ES-I3 (cell line): ENCODE measurements around the gene IFI27.
"Not testable (repeated sequence)": the region's sequence is repeated elsewhere in the genome, so short reads cannot be mapped to it uniquely, and the experiment has no call there.

Experiments
- H3K36me3 ChIP-seq: 2 replicates; pipeline ENCODE4 v1.6.1; 2013; ENCODE audit warnings: mild to moderate bottlenecking, low read length, control low read depth, moderate library complexity; ENCODE audit not compliant: insufficient read depth
- H3K4me1 ChIP-seq: 2 replicates; pipeline ENCODE4 v1.6.1; 2013; ENCODE audit warnings: mild to moderate bottlenecking, control low read depth, low read length; ENCODE audit not compliant: insufficient read depth
- H3K9ac ChIP-seq: 2 replicates; pipeline ENCODE4 v1.6.1; 2013; ENCODE audit warnings: low read depth, mild to moderate bottlenecking, low read length, moderate library complexity
- H3K9me3 ChIP-seq: 2 replicates; pipeline ENCODE4 v1.6.1; 2013; ENCODE audit warnings: mild to moderate bottlenecking, low read length, moderate library complexity; ENCODE audit not compliant: control insufficient read depth, insufficient read depth

Gene IFI27

DNA sequence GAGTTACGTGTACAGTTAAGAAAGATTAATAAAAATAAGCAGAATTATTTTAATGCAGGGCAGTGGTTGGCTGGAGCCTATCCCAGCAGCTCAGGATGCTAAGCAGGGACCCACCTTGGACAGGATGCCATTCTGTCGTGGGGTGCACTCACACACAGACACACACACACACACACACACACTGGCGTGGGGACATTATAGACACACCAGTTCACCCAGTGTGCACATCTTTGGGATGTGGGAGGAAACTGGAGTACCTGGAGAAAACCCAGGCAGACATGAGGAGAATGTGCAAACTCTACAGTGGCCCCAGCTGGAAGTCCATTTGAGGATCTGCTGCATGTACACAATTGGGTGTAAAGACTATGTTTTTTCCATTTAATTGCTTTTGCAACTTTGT, 31.7 kb downstream of the IFI27 start:
- Histone ChIP-seq H3K36me3 (no peaks in the 10 kb centered on the region), H3K9ac (no peak overlapping the region), H3K4me1 (peaks cover 25% of the 10 kb centered on the region)

DNA sequence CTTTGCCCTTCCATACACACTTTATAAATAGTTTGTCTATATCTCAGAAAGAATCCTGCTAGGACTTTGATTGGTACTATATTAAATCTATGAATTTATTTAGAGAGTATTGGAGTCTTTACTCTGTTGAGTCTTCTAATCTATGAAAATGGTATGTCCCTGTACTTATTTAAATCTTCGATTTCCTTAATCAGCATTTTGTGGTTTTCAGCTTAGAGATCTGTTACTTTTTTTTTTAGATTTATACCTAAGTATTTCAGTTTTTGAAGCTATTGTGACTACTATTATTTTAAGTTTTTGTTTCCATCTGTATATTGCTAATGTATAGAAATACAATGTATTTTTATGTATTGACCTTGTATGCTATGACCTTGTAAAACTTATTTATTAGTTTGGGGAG, 32.3 kb downstream of the IFI27 start:
- no peaks in the 10 kb centered on the region for H3K9me3 ChIP-seq
- no peaks in the 10 kb centered on the region for H3K36me3 ChIP-seq
- no peak overlapping the region for H3K9ac ChIP-seq
- peaks cover 25% of the 10 kb centered on the region for H3K4me1 ChIP-seq

More for the DNA sequence above, 31.7 kb downstream of the IFI27 start:
- H3K9me3 ChIP-seq: no peaks in the 10 kb centered on the region

GRCh38 chr14:94143239-94143638, 32.7 kb downstream of the IFI27 start:
- H3K36me3 ChIP-seq: no peaks in the 10 kb centered on the region
- H3K9me3 ChIP-seq: no peaks in the 10 kb centered on the region
- peaks cover 25% of the 10 kb centered on the region for H3K4me1 ChIP-seq
- H3K9ac ChIP-seq: no peak overlapping the region

- H3K36me3 ChIP-seq: no peaks in the 10 kb centered on the region
- no peaks in the 10 kb centered on the region for H3K9me3 ChIP-seq
- H3K4me1 ChIP-seq: peaks cover 22% of the 10 kb centered on the region
- no peak overlapping the region for H3K9ac ChIP-seq
Measured at GRCh38 chr14:94143711-94144110, 33.2 kb downstream of the IFI27 start.

- Histone ChIP-seq H3K9ac (peak overlapping the region; percentile 21; the same call in 1 of the 2 replicates), H3K36me3 (no peaks in the 10 kb centered on the region), H3K4me1 (peaks cover 11% of the 10 kb centered on the region), H3K9me3 (no peaks in the 10 kb centered on the region)
Measured at GRCh38 chr14:94144765-94145164, 34.2 kb downstream of the IFI27 start.

GRCh38 chr14:94145902-94146527, 35.5 kb downstream of the IFI27 start:
- Histone ChIP-seq H3K9me3 (no peaks in the 10 kb centered on the region), H3K36me3 (no peaks in the 10 kb centered on the region), H3K4me1 (peaks cover 8% of the 10 kb centered on the region; the same call in 1 of the 2 replicates), H3K9ac (no peak overlapping the region)

- Histone ChIP-seq H3K36me3 (no peaks in the 10 kb centered on the region), H3K4me1 (no peaks in the 10 kb centered on the region), H3K9me3 (no peaks in the 10 kb centered on the region), H3K9ac (no peak overlapping the region)
Measured at GRCh38 chr14:94152676-94153075, 42.1 kb downstream of the IFI27 start.

DNA sequence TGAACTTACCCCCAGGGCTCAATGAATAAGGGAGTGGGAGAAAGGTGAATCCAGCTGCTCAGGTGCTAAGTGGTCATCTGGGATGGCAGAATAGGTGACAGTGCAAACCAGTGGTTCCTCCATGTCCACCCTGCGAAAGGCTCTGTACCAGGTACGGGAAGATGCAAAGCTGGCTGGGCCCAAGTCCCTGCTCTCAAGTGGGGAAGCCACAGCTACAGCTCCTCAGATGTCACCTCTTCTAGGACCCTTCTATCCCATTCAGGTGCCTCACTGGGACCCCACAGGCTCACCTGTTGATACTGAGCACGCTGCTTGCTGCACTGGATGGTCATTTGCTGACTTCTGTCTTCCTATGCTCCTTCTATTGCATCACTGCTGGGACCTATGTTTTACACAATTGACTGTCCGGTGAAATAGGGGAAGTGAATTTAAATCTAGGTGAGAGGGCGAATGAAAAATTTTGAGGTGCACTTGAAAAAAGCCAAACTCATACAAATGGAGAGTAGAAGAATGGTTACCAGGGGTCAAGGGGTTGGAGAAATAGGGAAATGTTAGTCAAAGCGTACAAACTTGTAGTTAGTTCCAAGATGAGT, 43.3 kb downstream of the IFI27 start:
- no peaks in the 10 kb centered on the region for H3K4me1 ChIP-seq
- no peak overlapping the region for H3K9ac ChIP-seq
- no peaks in the 10 kb centered on the region for H3K36me3 ChIP-seq
- no peaks in the 10 kb centered on the region for H3K9me3 ChIP-seq

GRCh38 chr14:94156143-94156542, 45.6 kb downstream of the IFI27 start:
- not testable (repeated sequence) for H3K4me1 ChIP-seq, H3K9ac ChIP-seq, H3K9me3 ChIP-seq, H3K36me3 ChIP-seq

DNA sequence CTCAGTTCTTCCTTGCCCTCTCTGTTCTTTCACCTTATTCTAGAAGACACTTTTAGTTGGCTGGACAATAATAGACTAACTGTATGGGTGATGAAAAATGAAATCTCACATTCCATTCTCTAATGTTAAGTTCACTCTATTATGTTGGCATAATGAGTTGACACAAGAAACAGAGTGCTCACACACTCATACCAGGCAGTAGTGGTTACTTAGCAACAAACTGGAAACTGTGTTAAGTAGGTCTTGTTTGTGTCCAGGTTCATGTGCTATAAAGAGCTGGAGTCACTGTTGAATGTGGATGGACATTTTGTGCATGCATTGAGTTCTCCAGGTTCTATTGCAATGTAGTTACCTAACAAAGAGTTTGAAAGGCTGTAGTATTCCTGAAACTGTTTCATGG, 46.7 kb downstream of the IFI27 start:
- Histone ChIP-seq H3K9ac (no peak overlapping the region), H3K9me3 (no peaks in the 10 kb centered on the region), H3K4me1 (no peaks in the 10 kb centered on the region), H3K36me3 (no peaks in the 10 kb centered on the region)

GRCh38 chr14:94158239-94158883, 47.8 kb downstream of the IFI27 start:
- Histone ChIP-seq H3K9me3 (no peaks in the 10 kb centered on the region), H3K4me1 (no peaks in the 10 kb centered on the region), H3K9ac (no peak overlapping the region), H3K36me3 (no peaks in the 10 kb centered on the region)

DNA sequence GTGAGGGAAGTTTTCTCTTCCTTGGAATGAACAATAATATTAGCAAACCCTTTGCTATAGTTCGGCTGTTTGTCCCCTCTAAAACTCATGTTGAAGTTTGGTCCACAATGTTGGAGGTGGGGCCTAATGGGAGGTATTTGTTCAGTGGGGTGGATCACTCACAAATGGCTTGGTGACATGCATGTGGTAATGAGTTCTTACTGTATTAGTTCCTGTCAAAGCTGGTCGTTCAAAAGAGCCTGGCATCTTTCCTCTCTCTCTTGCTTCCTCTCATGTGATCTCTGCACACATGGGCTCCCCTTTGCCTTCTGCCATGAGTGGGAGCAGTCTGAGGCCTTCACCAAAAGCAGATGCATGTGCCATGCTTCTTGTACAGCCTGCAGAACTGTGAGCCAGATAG, 50.5 kb downstream of the IFI27 start:
- H3K4me1 ChIP-seq: peaks cover 13% of the 10 kb centered on the region
- H3K9me3 ChIP-seq: no peaks in the 10 kb centered on the region
- H3K9ac ChIP-seq: no peak overlapping the region
- no peaks in the 10 kb centered on the region for H3K36me3 ChIP-seq

GRCh38 chr14:94161981-94162380, 51.4 kb downstream of the IFI27 start:
- Histone ChIP-seq H3K36me3 (no peaks in the 10 kb centered on the region), H3K9me3 (no peaks in the 10 kb centered on the region), H3K9ac (no peak overlapping the region), H3K4me1 (peaks cover 13% of the 10 kb centered on the region)

GRCh38 chr14:94162466-94162865, 51.9 kb downstream of the IFI27 start:
- H3K4me1 ChIP-seq: peaks cover 13% of the 10 kb centered on the region

GRCh38 chr14:94163796-94164195, 53.3 kb downstream of the IFI27 start:
- Histone ChIP-seq H3K9me3 (no peaks in the 10 kb centered on the region), H3K36me3 (no peaks in the 10 kb centered on the region), H3K9ac (no peak overlapping the region), H3K4me1 (peaks cover 13% of the 10 kb centered on the region)

More at GRCh38 chr14:94162466-94162865, 51.9 kb downstream of the IFI27 start:
- H3K9ac ChIP-seq: no peak overlapping the region
- no peaks in the 10 kb centered on the region for H3K36me3 ChIP-seq
- H3K9me3 ChIP-seq: no peaks in the 10 kb centered on the region
